ENCODE results near the gene PSMB3.
A peak's percentile ranks its signal among the peaks of the same experiment; 100 is the strongest.

PSMB3 gene

GRCh38 chr17:38796451-38797157, 44.1 kb downstream of the PSMB3 start:
- DNase-seq (ENCODE audit: low read depth in 2 of 2) = no peak

- no peak for DNase-seq (ENCODE audit: low read depth in 2 of 2)
Observed at GRCh38 chr17:38797158-38797490, 44.6 kb downstream of the PSMB3 start.

GRCh38 chr17:38797828-38798227, 45.3 kb downstream of the PSMB3 start:
- DNase-seq (ENCODE audit: low read depth in 2 of 2) = no peak

- DNase-seq (ENCODE audit: low read depth in 2 of 2) = peak; percentile 1 to 5
Observed at GRCh38 chr17:38798614-38799500, 46.3 kb downstream of the PSMB3 start.

GRCh38 chr17:38799501-38800236, 47.1 kb downstream of the PSMB3 start, which contains the start of gene PIP4K2B:
Gene PIP4K2B (minus strand): TSS chr17:38799556. CDS start chr17:38799424, 132 bp downstream.
- peak; percentile 68 to 73 for DNase-seq (ENCODE audit: low read depth in 2 of 2)

- no peak for DNase-seq (ENCODE audit: low read depth in 2 of 2)
Observed at GRCh38 chr17:38800237-38800760, 47.8 kb downstream of the PSMB3 start.

- no peak for DNase-seq (ENCODE audit: low read depth in 2 of 2)
Observed at GRCh38 chr17:38809828-38810227, 57.3 kb downstream of the PSMB3 start.

All from stimulated activated CD8-positive, alpha-beta memory T cell treated with anti-CD3 and anti-CD28 coated beads, Interleukin-7, amount 100 ng/mL, for 1 hour (primary cell).